Measurements from ENCODE around the gene NCF2. TPM values are rescaled to one million over a fixed set of nuclear protein-coding genes. Genes with fewer than 3 reads are reported as not detected.

NCF2 gene
- total RNA-seq, 1 donor from 2014 or later: 12.5 TPM

GRCh38 chr1:183543619-183544204, 46.5 kb downstream of the NCF2 start:
- no peak for DNase-seq (ENCODE audit: extremely low spot score in 2 of 2)
- intact Hi-C loops (cut with DNase I): no loop called here
- no peak overlapping the region for H3K27ac ChIP-seq
- H3K27me3 ChIP-seq: no peaks in the 10 kb centered on the region
- no peak overlapping the region for H3K4me3 ChIP-seq
- no peaks in the 10 kb centered on the region for H3K4me1 ChIP-seq
- no peaks in the 10 kb centered on the region for H3K9me3 ChIP-seq
- TF ChIP-seq CTCF (IDR thresholded peaks at IDR 0.05) (peak in 2 of 3 experiments; percentile 23 to 25), POLR2A (IDR thresholded peaks at IDR 0.05) (no peak)
- H3K36me3 ChIP-seq: peaks cover 7 to 75% of the 10 kb centered on the region in 2 donors

- H3K4me3 ChIP-seq: no peak overlapping the region
- H3K27ac ChIP-seq: no peak overlapping the region
- H3K27me3 ChIP-seq: no peaks in the 10 kb centered on the region
- no peak for DNase-seq (ENCODE audit: extremely low spot score in 2 of 2)
- intact Hi-C loops (cut with DNase I): loop anchor here (10.0 kb wide), 1 partner anchor 63 kb away; the partner anchor contains the start of gene SMG7
- peaks cover 0 to 70% of the 10 kb centered on the region in 2 donors for H3K36me3 ChIP-seq
- TF ChIP-seq CTCF (IDR thresholded peaks at IDR 0.05): no peak
- TF ChIP-seq POLR2A (IDR thresholded peaks at IDR 0.05): no peak
- TF ChIP-seq POLR2AphosphoS5 (IDR thresholded peaks at IDR 0.05; ENCODE audit: insufficient read depth in 1 of 2, low read depth in 1 of 2): no peak
- no peaks in the 10 kb centered on the region for H3K4me1 ChIP-seq
- no peaks in the 10 kb centered on the region for H3K9me3 ChIP-seq
Observed at GRCh38 chr1:183537405-183537804, 52.9 kb downstream of the NCF2 start.

GRCh38 chr1:183533617-183534174, 56.6 kb downstream of the NCF2 start:
- Histone ChIP-seq H3K9me3 (no peaks in the 10 kb centered on the region), H3K27me3 (no peaks in the 10 kb centered on the region), H3K36me3 (peaks cover 0 to 63% of the 10 kb centered on the region in 2 donors), H3K27ac (no peak overlapping the region), H3K4me3 (no peak overlapping the region), H3K4me1 (no peaks in the 10 kb centered on the region)
- no peak for DNase-seq (ENCODE audit: extremely low spot score in 2 of 2)
- TF ChIP-seq POLR2AphosphoS5 (IDR thresholded peaks at IDR 0.05; ENCODE audit: insufficient read depth in 1 of 2, low read depth in 1 of 2) (no peak), POLR2A (IDR thresholded peaks at IDR 0.05) (no peak), CTCF (IDR thresholded peaks at IDR 0.05) (no peak)
- intact Hi-C loops (cut with DNase I): loop anchor here (10.0 kb wide), 1 partner anchor 59 kb away; the partner anchor contains the start of gene SMG7

GRCh38 chr1:183528577-183528976, 61.7 kb downstream of the NCF2 start:
- Histone ChIP-seq H3K27ac (no peak overlapping the region), H3K36me3 (peaks cover 0 to 51% of the 10 kb centered on the region in 2 donors), H3K27me3 (no peaks in the 10 kb centered on the region), H3K4me1 (no peaks in the 10 kb centered on the region), H3K9me3 (no peaks in the 10 kb centered on the region), H3K4me3 (no peak overlapping the region)
- TF ChIP-seq POLR2AphosphoS5 (IDR thresholded peaks at IDR 0.05; ENCODE audit: insufficient read depth in 1 of 2, low read depth in 1 of 2) (no peak), CTCF (IDR thresholded peaks at IDR 0.05) (no peak), POLR2A (IDR thresholded peaks at IDR 0.05) (no peak)
- no peak for DNase-seq (ENCODE audit: extremely low spot score in 2 of 2)
- intact Hi-C loops (cut with DNase I): no loop called here

- intact Hi-C loops (cut with DNase I): no loop called here
- H3K9me3 ChIP-seq: no peaks in the 10 kb centered on the region
- TF ChIP-seq CTCF (IDR thresholded peaks at IDR 0.05) (no peak), POLR2A (IDR thresholded peaks at IDR 0.05) (no peak), POLR2AphosphoS5 (IDR thresholded peaks at IDR 0.05; ENCODE audit: insufficient read depth in 1 of 2, low read depth in 1 of 2) (no peak)
- H3K36me3 ChIP-seq: peaks cover 0 to 39% of the 10 kb centered on the region in 2 donors
- H3K27me3 ChIP-seq: no peaks in the 10 kb centered on the region
- no peak for DNase-seq (ENCODE audit: extremely low spot score in 2 of 2)
- H3K27ac ChIP-seq: no peak overlapping the region
- no peaks in the 10 kb centered on the region for H3K4me1 ChIP-seq
- no peak overlapping the region for H3K4me3 ChIP-seq
Observed at GRCh38 chr1:183522104-183522503, 68.2 kb downstream of the NCF2 start.
